SIG-M5 treated with dmso at 0.1 percent for 504 hours (cell line): ENCODE data around the gene TFG.

Experiments
- DNase-seq: peaks from one replicate; lab custom pipeline; 2025; ENCODE audit not compliant: unreplicated experiment; lab: John Stamatoyannopoulos, UW

TFG gene

DNA sequence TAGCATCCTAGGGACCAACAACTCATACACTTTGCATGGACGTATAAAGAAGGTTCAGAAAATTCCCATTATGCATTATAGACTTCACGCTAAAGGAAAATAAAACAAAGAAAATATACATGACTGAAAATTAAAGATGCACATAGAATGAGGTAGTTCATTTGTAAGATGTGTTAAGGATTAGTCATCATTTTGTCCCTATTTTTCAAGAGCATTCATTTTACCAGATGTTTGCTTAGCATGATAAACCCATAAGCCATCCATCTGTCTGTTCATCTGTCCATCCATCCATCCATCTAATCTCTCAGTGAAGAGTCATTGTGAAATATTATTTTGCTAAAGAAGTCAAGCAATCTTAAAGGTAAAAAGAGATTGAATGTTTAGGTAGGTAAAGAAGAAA lies 80.3 kb downstream of the TFG start:
- no peak for DNase-seq

DNA sequence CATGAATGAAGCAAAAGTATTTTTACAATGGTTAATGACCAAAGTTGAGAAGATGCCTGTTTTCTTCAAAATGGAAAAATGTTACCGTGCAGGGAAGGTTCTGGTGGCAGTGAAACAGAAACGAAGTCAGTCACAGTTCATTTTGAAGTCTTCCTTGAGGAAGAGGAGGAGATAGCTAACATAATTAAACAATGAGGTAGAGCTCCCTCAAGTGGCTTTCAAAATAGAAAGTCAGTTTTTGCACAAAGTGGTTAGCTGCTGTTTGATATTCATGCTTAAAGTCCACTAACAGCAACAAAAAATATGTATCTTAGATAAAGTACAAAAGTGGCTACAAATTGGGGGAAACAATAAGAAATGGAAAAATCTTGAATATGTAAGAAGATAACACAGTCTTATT lies 87.3 kb downstream of the TFG start:
- peak; percentile 58 for DNase-seq

DNA sequence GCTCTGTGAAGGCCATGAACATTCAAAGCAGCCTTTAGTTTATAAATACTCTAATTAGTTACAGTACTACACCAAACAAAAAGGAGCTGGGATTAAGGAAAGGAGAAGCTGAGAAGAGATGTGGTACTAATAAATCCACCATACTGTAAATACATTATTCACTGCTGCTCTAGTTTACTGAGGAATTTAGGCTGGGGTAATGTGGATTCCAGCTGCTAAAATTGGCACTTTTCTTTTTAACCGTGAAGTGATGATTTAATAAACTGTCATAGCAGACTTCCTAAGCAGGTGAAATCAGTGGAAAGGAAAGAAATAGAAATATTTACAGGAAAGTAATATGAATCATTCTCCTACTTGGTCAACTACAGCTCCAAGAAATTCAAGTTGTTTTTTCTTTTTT lies 88.7 kb downstream of the TFG start:
- no peak for DNase-seq
